ENCODE data around the gene PSG3.
"Not testable (repeated sequence)": the region's sequence is repeated elsewhere in the genome, so short reads cannot be mapped to it uniquely, and the experiment has no call there.

PSG3 gene

GRCh38 chr19:42695811-42696503 lies 44.3 kb downstream of the PSG3 start:
- no peak for DNase-seq (ENCODE audit: low read depth in 1 of 2, low spot score in 1 of 2)

GRCh38 chr19:42693760-42694350 lies 46.4 kb downstream of the PSG3 start:
- DNase-seq (ENCODE audit: low read depth in 1 of 2, low spot score in 1 of 2): no peak

- DNase-seq (ENCODE audit: low read depth in 1 of 2, low spot score in 1 of 2): no peak
Observed at GRCh38 chr19:42683917-42684513, 56.3 kb downstream of the PSG3 start.

GRCh38 chr19:42676326-42676725 lies 64.0 kb downstream of the PSG3 start:
- DNase-seq (ENCODE audit: low read depth in 1 of 2, low spot score in 1 of 2): not testable (repeated sequence)

- DNase-seq (ENCODE audit: low read depth in 1 of 2, low spot score in 1 of 2): not testable (repeated sequence)
Observed at GRCh38 chr19:42674549-42674948, 65.7 kb downstream of the PSG3 start.

Measured in stimulated activated CD4-positive, alpha-beta T cell treated with anti-CD3 and anti-CD28 coated beads, Interleukin-15, amount 100 ng/mL, for 1 hour (primary cell).